ENCODE measurements around the gene MAP9. TPM values are rescaled to one million over a fixed set of nuclear protein-coding genes. Genes with fewer than 3 reads are reported as not detected.
A peak's percentile ranks its signal among the peaks of the same experiment; 100 is the strongest.

Gene MAP9
- total RNA-seq, 1 donor from 2014 or later: 13.6 TPM

DNA sequence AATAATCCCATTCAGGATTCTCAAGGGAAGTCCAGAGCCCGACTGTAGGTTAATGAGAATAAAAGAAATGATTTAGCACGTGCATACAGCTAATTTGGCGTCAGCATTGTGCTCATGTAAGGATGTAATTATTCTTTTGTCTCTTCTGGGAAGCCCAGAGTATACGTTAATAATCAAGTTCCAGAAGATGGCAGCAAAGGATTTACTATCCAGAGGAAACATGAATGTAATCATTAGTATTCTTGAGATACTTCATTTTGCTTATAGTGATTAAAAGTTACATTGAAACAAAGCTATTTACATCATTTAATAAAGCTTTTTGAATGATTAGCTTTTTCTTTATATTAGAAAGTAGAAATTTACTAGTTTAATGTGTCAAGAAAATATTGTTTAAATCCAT lies 27.1 kb upstream of the MAP9 start:
- peaks cover 6% of the 10 kb centered on the region for H3K4me1 Mint-ChIP-seq (ENCODE audit: low read depth)
- no peak overlapping the region for H3K27ac Mint-ChIP-seq (ENCODE audit: unreplicated experiment)
- DNase-seq (ENCODE audit: low spot score): no peak
- no peak overlapping the region for H3K4me3 Mint-ChIP-seq (ENCODE audit: unreplicated experiment)
- H3K27me3 Mint-ChIP-seq (ENCODE audit: low read depth): peaks cover 14% of the 10 kb centered on the region
- H3K9me3 Mint-ChIP-seq (ENCODE audit: low read depth): no peaks in the 10 kb centered on the region
- TF ChIP-seq CTCF (IDR thresholded peaks at IDR 0.05): peak; percentile 90
- peaks cover 2% of the 10 kb centered on the region for H3K36me3 Mint-ChIP-seq (ENCODE audit: low read depth)

- peaks cover 2% of the 10 kb centered on the region for H3K36me3 Mint-ChIP-seq (ENCODE audit: low read depth)
- H3K9me3 Mint-ChIP-seq (ENCODE audit: low read depth): no peaks in the 10 kb centered on the region
- TF ChIP-seq CTCF (IDR thresholded peaks at IDR 0.05): no peak
- DNase-seq (ENCODE audit: low spot score): no peak
- no peak overlapping the region for H3K27ac Mint-ChIP-seq (ENCODE audit: unreplicated experiment)
- peaks cover 14% of the 10 kb centered on the region for H3K27me3 Mint-ChIP-seq (ENCODE audit: low read depth)
- no peak overlapping the region for H3K4me3 Mint-ChIP-seq (ENCODE audit: unreplicated experiment)
- peaks cover 6% of the 10 kb centered on the region for H3K4me1 Mint-ChIP-seq (ENCODE audit: low read depth)
These were observed 26.2 kb upstream of the MAP9 start for GRCh38 chr4:155402941-155403340.

DNA sequence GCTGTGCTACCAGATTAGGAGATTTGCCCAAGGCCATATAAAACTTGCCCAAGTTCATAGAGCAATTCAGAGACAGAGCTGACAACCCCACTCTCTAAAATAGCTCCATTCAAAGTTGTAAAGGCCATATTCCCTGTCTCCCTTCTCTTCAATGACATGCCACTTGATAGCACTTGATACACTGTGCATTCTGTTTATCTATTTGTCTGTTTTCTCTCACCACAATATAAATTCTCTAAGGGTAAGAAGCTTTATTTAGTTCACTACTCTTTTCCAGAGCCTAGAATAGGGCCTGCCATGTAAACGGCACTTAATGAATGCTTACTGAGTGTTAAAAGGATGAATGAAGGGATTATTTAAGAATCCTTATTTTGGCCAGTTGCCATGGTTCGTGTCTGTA lies 24.1 kb upstream of the MAP9 start:
- Mint-ChIP-seq H3K36me3 (ENCODE audit: low read depth) (peaks cover 2% of the 10 kb centered on the region), H3K27me3 (ENCODE audit: low read depth) (peaks cover 12% of the 10 kb centered on the region), H3K4me3 (ENCODE audit: unreplicated experiment) (no peak overlapping the region), H3K4me1 (ENCODE audit: low read depth) (peaks cover 6% of the 10 kb centered on the region), H3K27ac (ENCODE audit: unreplicated experiment) (no peak overlapping the region), H3K9me3 (ENCODE audit: low read depth) (no peaks in the 10 kb centered on the region)
- no peak for TF ChIP-seq CTCF (IDR thresholded peaks at IDR 0.05)
- no peak for DNase-seq (ENCODE audit: low spot score)

GRCh38 chr4:155399974-155400697 lies 23.4 kb upstream of the MAP9 start:
- Mint-ChIP-seq H3K4me1 (ENCODE audit: low read depth) (peaks cover 2% of the 10 kb centered on the region), H3K36me3 (ENCODE audit: low read depth) (peaks cover 2% of the 10 kb centered on the region), H3K9me3 (ENCODE audit: low read depth) (no peaks in the 10 kb centered on the region), H3K27ac (ENCODE audit: unreplicated experiment) (no peak overlapping the region), H3K27me3 (ENCODE audit: low read depth) (peaks cover 12% of the 10 kb centered on the region), H3K4me3 (ENCODE audit: unreplicated experiment) (no peak overlapping the region)
- no peak for DNase-seq (ENCODE audit: low spot score)
- no peak for TF ChIP-seq CTCF (IDR thresholded peaks at IDR 0.05)

DNA sequence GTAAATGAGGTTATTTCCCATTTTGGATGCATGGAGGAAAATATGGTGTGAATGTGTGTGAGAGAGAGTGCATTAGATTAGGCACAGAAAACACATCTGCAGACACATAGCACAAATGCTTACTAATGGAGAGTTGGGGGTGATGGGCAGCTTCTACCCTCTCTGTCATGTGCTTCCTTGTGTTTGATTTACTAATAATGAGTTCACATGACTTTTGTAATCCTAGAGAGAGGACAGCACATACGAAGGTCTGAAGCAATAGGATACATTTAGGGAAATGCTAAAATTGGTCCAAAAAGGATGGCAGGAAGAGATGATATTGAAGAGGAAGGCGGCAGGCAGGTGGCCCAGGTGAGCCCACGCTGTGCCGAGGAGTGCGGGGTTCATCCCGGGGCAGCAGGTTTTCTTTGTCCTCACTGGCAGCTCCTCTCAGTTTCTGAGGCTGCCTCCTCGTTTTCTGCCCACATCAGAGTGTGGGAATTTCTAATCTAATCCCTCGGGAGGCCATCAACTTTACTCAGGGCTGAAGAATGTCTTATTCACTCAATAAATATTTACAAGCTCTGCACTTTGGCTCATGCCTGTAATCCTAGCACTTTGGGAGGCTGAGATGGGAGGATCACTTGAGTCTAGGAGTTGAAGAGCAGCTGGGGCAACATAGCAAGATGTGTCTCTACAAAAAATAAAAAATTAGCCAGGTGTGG lies 15.9 kb upstream of the MAP9 start:
- DNase-seq (ENCODE audit: low spot score): no peak
- Mint-ChIP-seq H3K4me3 (ENCODE audit: unreplicated experiment) (peak overlapping the region; percentile 10), H3K27me3 (ENCODE audit: low read depth) (peaks cover 2% of the 10 kb centered on the region), H3K27ac (ENCODE audit: unreplicated experiment) (peak overlapping the region; percentile 93), H3K9me3 (ENCODE audit: low read depth) (no peaks in the 10 kb centered on the region), H3K4me1 (ENCODE audit: low read depth) (peaks cover 13% of the 10 kb centered on the region), H3K36me3 (ENCODE audit: low read depth) (no peaks in the 10 kb centered on the region)
- no peak for TF ChIP-seq CTCF (IDR thresholded peaks at IDR 0.05)

Data from chondrocyte (in vitro differentiated cells).